HL-60/S4 treated with phorbol 12-myristate 13-acetate at 8.2 ng/mL for 4 days and 3 days (cell line): ENCODE measurements around the gene TCF7.

ENCODE experiments used
- in situ Hi-C: fragments of 300-500 bp; cut with MboI; formaldehyde crosslinking; loops from 2 replicates; pipeline ENCODE4 v1.15.0; 2022; ENCODE audit warnings: low sequenced_read_pairs

Gene TCF7

GRCh38 chr5:134176511-134177368, 62.3 kb downstream of the TCF7 start, which contains the start of gene SKP1:
Gene SKP1 (minus strand): TSS chr5:134176950. CDS start chr5:134174022, 2,928 bp downstream.
- in situ Hi-C loops = loop anchor here (25.0 kb wide), 1 partner anchor 111 kb away; no protein-coding TSS in a partner anchor

- in situ Hi-C loops = loop anchor here (25.0 kb wide), 1 partner anchor 110 kb away; no protein-coding TSS in a partner anchor
Observed at GRCh38 chr5:134177369-134178095, 63.1 kb downstream of the TCF7 start.

GRCh38 chr5:134178096-134178419, 63.6 kb downstream of the TCF7 start:
- in situ Hi-C loops = loop anchor here (25.0 kb wide), 1 partner anchor 109 kb away; no protein-coding TSS in a partner anchor

- in situ Hi-C loops = loop anchor here (25.0 kb wide), 1 partner anchor 104 kb away; no protein-coding TSS in a partner anchor
Observed at GRCh38 chr5:134183481-134183880, 69.0 kb downstream of the TCF7 start.

GRCh38 chr5:134184155-134185135, 70.0 kb downstream of the TCF7 start:
- in situ Hi-C loops = loop anchor here (25.0 kb wide), 1 partner anchor 103 kb away; no protein-coding TSS in a partner anchor

GRCh38 chr5:134188092-134188491, 73.6 kb downstream of the TCF7 start:
- in situ Hi-C loops = loop anchor here (25.0 kb wide), 1 partner anchor 99 kb away; no protein-coding TSS in a partner anchor

GRCh38 chr5:134189031-134189430, 74.5 kb downstream of the TCF7 start:
- in situ Hi-C loops = loop anchor here (25.0 kb wide), 1 partner anchor 98 kb away; no protein-coding TSS in a partner anchor

- in situ Hi-C loops = loop anchor here (25.0 kb wide), 1 partner anchor 92 kb away; no protein-coding TSS in a partner anchor
Observed at GRCh38 chr5:134195666-134196065, 81.2 kb downstream of the TCF7 start.
